ENCODE results near the gene PDE5A.
"Not testable (repeated sequence)": the region's sequence is repeated elsewhere in the genome, so short reads cannot be mapped to it uniquely, and the experiment has no call there.

DNA sequence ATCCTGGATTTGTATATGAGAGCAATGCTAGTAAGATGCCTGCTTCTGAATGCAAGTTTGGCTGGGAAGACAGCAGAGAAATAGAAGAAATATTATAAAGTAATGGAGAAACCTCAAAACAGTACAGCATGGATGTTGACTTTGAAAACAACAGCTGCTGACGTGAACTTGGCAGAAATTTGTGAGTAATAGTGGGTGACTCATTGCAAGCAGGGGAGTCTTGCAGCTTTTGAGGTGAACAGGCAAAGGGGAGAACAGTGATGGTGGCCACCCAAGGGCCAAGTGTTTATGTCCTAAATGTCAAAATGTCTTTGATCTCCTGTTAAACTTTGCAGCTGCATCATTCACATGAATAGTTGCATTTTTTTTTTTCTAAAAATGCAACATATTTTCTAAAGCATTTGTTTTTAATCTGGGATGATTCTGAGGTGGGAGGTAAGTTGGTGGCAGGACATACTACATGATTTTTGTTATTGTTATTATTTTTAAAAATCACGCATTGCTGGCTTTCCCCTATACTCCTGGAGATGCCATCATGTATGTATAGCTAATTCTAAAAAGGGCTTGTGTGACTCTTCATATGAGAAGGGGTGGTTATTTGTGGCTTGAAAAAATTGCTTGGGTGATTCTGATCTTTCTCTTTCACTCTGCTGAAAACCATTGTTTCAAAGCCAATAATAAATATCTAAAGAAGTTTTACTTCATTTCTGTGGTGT lies 158.4 kb downstream of the PDE5A start:
- not testable (repeated sequence) for TF ChIP-seq CTCF (IDR thresholded peaks at IDR 0.05; ENCODE audit: insufficient read depth, low read length, poor library complexity, severe bottlenecking); EZH2phosphoT487 (conservative IDR thresholded peaks at IDR 0.05; ENCODE audit: low read length)
